HG02623 (cell line): ENCODE measurements around the gene CCDC187.

Experiments used
- ATAC-seq: cut with Tn5 transposase; IDR thresholded peaks from one replicate; pipeline ENCODE4 v1.9.1; 2021; ENCODE audit warnings: moderate library complexity; ENCODE audit not compliant: unreplicated experiment

Gene CCDC187

GRCh38 chr9:136339958-136340310 is 36.0 kb upstream of the CCDC187 start:
- no peak for ATAC-seq

DNA sequence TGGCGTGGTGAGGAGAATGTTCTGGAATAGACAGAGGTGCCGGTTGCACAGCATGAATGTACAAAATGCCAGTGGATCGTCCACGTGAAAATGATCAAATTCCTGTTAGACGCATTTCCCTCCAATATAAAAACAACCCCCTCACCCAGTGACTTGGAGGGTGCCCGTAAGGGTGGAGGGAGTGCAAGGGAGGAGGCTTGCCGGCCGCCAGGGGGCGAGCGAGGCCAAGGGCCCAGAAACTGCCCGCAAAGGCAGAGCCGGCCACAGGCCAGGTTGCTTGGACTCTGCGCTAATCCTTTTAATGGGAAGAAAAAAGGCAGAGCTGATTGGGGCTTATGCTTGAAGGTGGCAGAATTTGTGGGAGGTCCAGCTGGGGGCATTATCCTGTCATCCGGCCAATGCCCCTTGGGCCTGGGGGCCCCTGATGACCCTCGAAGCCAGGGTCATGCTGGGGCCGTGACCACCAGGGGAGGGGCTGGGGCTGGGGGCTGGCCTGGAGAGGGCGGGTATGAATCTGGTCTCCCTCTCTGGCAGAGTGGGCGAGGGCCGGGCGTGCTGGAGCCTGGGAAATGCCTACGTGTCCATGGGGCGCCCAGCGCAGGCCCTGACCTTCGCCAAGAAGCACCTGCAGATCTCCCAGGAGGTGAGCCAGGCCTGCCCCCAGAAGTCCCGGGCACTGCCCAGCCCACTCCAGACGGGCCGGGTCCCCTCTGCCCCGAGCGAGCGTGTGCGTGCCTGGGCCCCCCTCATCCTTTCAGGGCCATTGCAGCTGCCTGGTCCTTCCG is 35.5 kb upstream of the CCDC187 start:
- ATAC-seq, result no peak

GRCh38 chr9:136338511-136338910 is 34.6 kb upstream of the CCDC187 start:
- no peak for ATAC-seq

- no peak for ATAC-seq
Measured at GRCh38 chr9:136337416-136338395, 33.8 kb upstream of the CCDC187 start.

DNA sequence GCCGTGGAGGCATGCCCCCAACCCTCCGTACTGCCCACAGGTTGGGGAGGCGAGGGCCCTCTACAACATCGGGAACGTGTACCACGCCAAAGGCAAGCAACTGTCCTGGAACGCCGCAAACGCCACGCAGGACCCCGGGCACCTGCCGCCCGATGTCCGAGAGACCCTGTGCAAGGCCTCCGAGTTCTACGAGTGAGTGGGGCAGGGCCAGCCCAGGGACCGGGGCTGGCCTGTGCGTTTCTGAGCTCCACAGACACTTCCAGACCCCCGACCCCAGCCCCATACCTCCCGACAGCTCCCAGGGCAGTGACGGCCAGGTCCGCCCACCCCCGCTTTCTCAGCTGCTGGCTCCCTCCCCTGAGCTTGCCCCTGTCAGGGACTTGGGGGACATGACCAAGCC is 33.0 kb upstream of the CCDC187 start:
- ATAC-seq, result no peak

DNA sequence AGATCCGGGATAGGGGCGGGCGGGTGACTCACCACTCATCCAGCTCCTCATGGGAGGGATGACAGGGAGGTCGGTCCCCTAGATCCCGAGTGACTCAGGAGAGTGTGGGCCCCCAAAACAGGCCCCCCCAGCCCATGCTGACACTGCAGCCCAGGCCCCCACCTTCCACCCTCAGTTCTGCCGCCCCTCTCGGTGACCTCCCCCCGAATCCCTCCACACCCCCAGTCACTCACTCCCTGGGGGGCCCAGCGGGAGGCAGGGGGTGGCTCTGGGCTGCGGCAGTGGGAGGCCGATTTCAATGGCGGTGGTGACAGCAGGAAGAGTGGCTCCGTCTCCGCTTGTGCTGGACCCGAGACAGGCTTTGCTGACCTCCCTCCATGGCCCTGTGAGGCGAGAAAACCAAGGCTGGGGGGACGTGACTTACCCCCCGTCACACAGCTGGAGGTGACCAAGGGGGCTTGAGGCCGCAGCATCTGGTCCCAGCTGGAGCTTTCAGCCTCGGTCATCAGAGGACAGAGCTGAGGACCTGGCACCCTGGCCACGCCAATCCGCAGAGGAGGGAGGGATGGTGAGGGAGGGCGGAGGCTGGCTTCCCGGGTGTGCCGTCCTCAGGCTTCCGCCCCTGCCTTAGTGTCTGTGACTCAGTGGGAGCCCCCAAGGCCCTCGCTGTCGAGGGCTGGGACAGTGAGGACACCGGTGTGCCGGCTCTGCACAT is 32.4 kb upstream of the CCDC187 start:
- ATAC-seq, result no peak

DNA sequence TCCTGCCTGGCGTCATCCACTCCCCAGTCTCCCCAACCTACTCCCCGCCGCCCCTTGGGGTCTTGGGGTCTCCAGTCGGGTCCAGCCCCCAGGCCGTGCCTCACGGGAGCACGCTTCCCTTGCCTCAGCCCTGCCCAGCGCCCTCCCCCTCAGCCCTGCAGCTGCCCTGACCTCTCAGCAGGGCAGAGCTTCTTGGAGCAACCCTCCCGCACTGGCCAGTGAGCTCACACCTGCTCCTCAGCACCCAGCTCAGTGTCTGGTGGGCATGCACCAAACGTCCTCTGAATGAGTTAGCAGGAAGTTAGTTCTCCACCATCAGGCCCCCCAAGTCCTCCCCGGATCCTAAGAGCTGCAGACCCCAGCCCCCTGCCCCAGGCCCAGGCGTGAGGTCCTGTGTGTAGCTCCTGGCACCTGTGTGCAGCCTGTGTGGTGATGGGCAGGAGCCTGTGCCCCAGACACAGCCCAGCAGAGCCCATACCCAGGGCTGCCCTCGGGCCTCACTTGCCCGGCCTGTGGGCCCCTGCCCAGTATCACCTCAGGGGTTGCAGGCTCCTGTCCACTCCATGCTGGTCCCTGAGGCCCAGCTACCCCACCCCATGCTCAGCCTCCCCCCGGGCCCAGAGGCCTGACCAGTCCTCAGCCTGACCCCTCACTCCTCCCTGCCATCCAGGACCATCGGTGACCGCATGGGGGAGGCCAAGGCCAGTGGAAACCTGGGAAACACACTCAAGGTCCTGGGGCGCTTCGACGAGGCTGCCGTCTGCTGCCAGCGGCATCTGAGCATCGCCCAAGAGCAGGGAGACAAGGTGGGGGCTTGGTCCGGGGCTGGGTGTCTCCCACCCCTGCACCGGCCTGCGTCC is 31.6 kb upstream of the CCDC187 start:
- ATAC-seq, result no peak

DNA sequence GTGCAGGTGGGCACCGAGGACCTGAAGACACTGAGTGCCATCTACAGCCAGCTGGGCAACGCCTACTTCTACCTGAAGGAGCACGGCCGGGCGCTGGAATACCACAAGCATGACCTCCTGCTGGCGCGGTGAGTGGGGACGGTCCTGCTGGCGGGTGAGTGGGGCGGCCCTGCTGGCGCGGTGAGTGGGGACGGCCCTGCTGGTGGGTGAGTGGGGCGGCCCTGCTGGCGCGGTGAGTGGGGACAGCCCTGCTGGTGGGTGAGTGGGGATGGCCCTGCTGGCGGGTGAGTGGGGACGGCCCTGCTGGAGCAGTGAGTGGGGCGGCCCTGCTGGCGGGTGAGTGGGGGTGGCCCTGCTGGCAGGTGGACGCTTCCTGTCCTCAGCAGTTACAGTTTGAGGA is 30.6 kb upstream of the CCDC187 start:
- no peak for ATAC-seq

GRCh38 chr9:136333486-136333885 is 29.6 kb upstream of the CCDC187 start:
- no peak for ATAC-seq

DNA sequence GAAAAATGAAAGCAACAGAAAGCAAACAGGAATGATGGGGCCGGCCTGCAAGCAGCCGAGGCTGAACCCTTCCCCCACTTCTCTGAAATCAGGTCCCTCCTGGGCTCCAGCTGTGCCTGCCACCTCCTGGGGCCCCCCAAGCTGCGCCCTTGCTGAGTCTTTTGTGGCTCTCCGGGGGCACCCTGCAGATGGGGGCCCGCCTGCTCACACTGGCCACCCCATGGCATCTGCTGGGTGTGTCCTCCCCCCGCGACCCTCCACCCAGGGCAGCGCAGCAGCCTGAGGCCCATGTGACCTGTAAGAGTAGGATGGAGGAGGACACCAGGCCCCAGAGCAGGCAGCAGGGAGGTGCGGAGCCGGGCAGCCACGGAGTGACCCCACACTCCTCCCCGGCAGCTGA is 29.2 kb upstream of the CCDC187 start:
- ATAC-seq, result no peak

- ATAC-seq, result no peak
Measured at GRCh38 chr9:136332482-136332983, 28.6 kb upstream of the CCDC187 start.

DNA sequence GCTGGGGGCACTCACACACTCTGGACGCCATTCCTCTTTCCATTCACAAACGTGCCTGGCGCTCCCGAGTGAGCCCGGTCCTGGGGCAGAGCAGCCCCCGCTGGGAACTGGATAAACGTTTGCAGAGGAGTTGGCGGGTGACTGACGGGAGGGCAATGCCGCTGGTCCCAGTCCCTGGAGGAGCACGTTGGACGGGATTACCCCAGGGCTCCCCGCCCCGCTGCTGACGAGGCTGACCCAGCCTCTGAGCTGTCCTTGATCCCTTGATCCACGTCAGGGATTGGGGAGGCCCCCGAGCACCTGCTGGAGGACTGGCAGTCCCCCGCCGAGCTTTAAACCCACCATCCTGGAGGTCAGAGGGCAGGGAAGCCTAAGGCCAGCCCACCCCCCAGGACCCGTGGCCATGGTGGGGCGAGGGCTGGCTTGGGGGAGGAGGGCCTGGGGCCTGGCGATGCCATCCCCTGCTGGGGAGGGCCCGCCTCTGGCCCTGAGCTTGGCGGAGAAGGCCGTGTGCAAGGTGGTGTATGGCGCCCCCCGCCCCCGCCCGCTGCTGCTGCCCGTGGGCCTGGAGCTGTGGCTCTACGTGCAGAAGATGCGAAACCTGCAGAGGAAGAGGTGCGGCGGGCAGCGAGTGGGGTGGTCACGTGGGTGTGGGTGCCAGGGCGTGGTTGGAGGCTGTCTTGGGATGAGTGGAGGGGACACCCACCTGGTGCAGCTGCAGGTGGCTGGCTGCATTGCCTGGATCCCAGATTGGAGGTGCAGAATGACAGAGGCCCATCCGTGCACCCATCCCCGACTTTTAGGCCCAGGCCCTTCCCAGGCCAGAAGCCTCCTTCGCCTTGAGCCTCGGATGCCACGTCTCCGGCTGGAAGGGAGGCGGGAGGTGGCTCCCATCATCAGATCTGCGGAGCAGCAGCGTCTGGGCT is 27.9 kb upstream of the CCDC187 start:
- no peak for ATAC-seq

DNA sequence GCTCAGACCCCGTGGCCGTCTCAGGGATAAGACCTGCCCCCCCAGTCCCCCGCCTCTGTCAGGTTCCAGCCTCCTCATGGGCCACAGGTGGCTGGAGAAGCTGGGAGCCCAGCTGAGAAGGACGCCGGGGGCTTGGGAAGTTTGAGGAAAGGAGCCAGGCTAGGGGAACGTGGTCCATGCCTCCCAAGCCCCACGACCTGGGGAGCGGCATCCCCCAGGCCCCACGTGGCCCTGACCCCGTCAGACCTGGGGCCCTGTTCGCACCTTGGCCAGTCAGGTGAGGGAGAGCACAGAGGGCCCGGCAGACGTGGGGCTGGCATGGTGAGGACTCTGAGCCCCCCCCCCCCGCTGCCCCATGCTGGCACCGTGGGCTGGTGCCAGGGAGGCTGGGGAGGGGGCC is 27.1 kb upstream of the CCDC187 start:
- no peak for ATAC-seq

DNA sequence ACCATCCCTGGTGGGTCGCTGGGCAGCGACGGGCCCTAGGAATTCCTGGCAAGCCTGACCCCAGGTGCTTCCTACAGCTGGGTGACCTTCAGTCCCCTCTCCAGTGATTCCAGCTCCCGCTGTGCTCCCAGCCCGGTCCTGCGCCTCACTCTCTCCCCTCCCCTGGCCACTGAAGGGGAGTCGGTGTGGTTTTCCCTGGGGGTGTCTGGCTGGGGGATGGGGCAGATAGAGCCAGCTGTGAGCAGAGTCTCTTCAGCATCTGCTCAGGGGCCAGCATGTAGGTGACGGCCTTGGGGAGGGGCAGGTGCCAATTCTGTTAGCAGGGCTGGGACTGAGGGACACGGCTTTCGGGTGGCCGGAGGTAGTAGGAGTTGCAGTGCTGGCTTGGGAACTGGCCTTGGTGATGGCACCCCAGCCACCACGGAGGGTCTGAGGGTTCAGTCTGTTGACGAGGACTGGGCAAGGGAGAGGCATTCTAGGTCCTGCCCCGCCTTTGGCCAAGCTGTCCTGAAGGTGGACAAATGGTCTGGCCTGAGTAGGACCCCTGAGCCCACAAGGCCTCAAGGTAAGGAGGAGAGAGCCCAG is 26.6 kb upstream of the CCDC187 start:
- ATAC-seq, result no peak

DNA sequence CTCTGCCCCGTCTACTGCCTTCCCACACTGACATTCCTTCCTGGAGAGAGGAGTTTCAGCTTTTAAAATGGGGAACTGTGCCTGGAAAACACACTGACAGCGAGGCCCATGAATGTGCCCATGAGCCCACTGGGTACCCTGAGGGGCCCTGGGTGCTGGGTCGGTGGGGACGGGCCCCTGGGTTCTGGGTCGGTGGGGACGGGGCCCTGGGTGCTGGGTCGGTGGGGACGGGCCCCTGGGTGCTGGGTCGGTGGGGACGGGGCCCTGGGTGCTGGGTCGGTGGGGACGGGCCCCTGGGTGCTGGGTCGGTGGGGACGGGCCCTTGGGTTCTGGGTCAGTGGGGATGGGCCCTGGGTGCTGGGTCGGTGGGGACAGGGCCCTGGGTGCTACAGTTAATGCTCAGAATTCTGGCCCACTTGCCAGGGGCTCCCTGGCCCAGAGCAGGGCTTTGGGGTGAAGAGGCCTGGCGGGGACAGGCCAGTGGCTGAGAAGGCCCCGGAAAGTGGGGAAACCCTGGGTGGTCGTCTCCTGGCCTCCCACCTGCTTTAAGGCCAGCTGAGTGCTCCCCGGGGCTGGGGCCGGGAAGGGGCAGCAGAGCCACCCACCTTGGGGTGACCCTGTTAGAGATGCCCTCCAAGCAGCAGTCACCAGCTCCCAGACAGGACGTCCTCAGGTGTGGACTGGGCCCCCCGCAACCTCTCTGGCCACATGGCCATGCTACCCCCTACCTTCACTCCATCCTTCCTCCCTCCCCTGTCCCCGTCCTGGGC is 25.9 kb upstream of the CCDC187 start:
- no peak for ATAC-seq

GRCh38 chr9:136329211-136329627 is 25.3 kb upstream of the CCDC187 start:
- no peak for ATAC-seq

DNA sequence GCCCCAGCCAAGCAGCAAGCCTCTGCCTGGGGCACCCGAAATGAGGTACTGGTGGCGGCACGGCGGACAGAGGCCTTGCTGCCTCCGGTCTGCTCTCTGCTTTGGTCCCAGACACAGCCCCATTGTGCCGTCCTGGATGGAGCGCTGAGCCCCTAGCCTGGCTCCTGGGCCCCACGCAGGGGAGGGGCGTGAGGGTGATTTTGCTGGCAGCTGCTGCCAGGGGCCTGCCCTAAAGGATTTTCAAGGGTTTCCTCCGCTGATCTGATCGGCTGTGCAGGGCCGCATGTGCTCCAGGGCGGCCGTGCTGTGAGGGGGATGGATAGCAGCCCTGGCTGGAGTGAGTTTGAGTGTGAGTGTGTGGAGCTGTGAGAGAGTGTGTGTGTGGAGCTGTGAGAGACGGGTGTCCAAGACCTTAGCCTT is 24.7 kb upstream of the CCDC187 start:
- no peak for ATAC-seq

DNA sequence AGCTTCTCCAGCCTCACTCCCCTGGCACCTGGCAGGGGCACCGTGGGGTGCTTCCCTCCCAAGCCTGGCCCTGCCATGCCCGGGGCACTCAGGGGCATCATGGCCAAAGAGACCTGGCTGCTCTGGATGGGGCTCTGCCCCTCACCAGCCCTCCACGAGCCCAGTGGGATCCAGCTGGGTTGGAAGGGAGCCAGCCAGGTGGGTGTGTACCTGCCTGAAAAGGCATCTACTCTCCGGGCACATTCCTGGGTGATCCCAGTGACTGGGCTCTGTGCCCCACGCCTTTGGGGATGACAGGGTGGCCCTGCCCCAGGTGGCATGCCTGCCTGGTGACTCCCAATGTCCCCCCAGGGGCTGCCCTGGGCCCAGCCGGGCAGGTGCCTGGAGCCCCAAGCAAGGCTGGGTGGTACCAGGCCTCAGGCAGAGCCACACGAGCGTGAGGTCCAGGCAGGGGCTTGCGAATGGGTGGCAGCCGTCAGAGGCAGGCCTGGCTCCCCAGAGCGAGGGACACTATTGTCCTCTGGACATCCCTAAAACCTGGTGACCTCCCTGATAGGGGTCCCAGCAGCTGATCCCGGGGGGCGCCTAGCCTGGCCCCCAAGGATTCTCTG is 24.2 kb upstream of the CCDC187 start:
- no peak for ATAC-seq
